Iris pigment epithelial cell (primary cell): Measurements from ENCODE around the gene LRP1.

Source experiments
- DNase-seq: peaks from one replicate; pipeline ENCODE4 v3.0.0-alpha.2; 2011; ENCODE audit warnings: low read depth

LRP1 gene

GRCh38 chr12:57094208-57095160 lies 33.8 kb upstream of the LRP1 start:
- no peak for DNase-seq

- no peak for DNase-seq
Measured at GRCh38 chr12:57095440-57095839, 32.8 kb upstream of the LRP1 start.

DNA sequence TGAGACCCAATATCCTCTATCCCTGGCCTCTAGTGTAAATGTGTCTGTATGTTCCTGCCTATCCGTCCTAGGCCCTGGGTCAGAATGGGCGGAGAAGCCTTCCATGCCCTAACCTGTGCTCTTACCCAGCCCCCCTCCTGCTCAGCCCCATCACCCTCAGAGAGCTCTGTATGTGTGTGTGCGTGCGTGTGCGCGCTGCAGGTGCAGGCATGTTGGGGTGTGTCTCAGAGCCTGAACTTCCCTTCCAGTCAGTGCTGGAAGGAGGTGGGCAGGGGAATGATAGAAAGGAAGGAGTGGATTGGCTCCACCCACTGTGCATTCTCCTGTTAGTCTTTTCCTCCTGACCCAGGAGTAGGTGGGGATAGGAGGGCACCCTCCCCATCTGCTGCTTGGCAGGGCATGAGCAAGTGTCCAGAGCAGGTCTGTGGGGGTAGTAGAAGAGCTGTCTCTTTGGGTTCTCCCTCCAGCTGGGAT lies 32.1 kb upstream of the LRP1 start:
- peak; percentile 16 for DNase-seq

- DNase-seq: no peak
Measured at GRCh38 chr12:57096748-57097553, 31.3 kb upstream of the LRP1 start.

DNA sequence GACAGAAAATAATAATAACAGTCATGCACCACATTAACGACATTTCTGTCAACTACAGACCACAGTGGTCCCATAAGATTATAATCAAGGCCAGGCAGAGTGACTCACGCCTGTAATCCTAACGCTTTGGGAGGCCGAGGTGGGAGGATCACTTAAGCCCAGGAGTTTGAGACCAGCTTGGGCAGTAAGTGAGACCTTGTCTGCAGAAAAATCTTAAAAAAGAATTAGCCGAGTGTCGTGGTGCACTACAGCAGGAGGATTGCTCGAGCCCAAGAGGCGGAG lies 30.8 kb upstream of the LRP1 start:
- no peak for DNase-seq

DNA sequence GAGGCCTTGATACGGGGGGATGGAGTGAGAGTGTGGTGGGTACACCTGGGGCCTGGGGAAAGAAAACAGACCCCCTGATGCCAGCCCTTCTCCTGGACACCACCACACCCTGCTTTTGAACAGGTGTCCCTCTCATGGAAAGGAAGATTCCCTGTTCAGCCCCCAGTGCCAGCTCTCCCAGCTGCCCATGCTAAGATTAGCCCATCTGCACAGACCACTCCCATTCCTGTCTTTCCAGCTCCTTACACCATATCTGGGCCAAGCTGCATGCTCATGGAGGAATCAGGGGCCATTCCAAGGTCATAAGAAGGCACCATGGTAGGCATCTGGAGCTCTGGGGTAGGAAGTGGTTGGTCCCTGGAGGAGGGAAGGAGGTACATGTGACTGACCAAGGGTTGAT lies 29.7 kb upstream of the LRP1 start:
- DNase-seq: no peak

DNA sequence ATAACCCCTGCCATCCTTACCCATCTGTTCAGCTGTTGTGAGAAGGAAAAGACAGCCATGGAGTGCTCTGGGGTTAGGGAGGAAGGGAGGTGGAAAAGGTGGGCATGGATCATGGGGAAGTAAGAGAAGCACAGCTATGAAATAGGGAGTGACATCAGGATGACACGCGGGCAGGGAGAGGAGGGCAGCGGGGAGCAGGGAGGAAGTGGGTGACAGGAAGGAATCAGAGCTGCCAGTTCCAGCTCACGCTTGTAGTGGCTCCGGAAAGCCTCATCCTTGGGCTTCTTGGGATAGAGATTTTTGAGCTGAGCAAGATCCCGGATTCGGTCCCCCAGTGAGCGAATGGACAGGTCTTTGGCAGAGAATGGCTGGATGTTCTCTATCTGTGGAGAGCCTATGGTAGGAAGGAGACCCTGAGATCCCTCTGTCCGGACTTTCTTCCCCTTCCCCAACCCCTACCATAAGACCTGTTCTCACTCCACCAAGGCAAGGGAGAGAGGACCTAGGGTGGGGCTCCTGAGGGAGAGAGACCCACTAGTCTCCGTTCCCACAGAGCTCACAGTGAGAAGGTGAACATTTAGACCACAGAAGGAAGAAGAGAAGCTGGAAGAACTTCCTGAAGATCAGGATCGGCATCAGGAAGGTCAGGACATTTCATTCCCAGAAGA lies 29.1 kb upstream of the LRP1 start:
- DNase-seq: no peak

- no peak for DNase-seq
Measured at GRCh38 chr12:57099766-57100165, 28.5 kb upstream of the LRP1 start.

DNA sequence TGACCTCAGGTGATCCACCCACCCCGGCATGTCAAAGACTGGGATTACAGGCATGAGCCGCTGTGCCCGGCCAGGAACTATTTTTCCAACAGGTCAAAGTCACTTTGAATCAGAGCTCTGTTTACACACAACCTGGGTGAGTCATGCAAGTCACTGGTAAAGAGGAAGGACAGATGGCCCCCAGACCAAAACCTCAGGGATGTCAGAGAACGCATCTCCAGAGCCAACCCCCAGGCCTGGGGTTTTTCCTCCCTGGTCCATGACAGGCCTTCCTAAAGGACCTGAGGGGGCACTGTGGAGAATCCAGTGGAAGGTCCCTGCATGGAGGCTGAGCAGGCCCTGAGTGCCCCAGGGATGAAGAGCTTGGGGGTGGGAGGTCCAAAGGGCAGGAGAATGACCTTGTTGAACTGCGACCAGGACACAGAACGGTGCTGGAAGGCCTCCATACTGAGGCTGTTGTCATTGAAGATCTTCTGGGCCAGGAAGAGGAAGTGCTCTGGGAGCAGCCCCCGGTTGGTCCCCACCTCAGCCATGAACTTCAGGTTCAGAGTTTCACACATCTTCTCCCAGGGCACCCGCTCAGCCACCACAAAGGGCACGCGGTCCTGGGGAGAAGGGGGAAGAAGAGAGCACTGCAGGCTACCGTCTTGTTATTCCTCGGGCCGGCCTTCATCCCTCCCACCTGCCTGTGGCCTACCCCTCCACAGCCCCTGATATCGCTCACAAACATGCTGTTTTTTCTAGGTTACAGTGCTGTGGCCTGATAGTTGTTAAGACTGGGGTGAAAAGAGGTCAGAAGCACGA lies 26.2 kb upstream of the LRP1 start:
- DNase-seq: peak; percentile 28

GRCh38 chr12:57103856-57104255 lies 24.4 kb upstream of the LRP1 start:
- DNase-seq: peak; percentile 49

- no peak for DNase-seq
Measured at GRCh38 chr12:57104292-57104910, 23.9 kb upstream of the LRP1 start.

- DNase-seq: no peak
Measured at GRCh38 chr12:57105011-57105753, 23.1 kb upstream of the LRP1 start.

- DNase-seq: no peak
Measured at GRCh38 chr12:57106021-57106708, 22.1 kb upstream of the LRP1 start.

GRCh38 chr12:57107456-57108155 lies 20.7 kb upstream of the LRP1 start:
- DNase-seq: no peak

DNA sequence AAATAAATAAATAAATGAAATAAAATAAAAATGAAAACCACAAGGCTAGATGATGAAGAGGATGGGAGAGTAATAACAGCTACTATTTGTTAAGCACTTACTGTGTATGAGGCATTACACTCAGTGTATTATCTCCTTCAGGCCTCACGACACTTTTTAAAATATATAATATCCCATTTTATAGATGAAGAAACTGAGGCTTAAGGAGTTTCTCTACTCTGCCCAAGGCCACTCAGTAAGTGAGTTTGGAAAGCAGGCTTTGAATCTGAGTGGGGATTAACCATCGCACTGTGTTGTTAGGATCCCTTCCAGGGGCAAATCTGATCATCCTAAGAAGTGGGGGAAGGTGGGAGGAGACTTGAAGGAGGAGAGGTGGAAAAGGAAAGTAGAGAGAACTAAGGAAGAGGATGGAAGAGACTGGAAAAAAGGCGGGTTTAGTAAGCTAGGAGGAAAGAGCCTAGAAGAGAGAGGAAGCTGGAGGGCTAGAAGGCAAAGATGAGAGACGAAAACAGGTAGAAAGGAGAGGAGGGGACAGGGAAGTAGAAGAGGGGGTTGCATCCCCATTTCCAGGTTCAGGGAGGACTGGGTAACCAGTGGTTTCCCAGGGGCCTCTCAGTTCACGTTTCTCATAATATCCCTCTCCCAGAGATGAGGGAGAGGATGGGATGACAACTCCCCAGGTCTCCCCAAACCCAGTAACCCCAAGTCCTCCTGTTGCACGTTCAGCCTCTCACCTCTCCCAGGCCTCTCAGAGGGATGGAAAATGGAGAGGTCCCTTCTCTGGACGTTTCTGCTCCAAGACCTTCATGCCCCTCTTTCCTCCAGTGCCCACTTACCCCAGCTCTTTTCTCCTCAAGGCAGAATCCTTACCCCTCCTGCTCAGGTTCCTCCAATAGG lies 18.8 kb upstream of the LRP1 start:
- DNase-seq: no peak

GRCh38 chr12:57110104-57111030 lies 17.9 kb upstream of the LRP1 start:
- DNase-seq: peak; percentile 62
